ENCODE measurements around the gene ZNF283.
A peak's percentile ranks its signal among the peaks of the same experiment; 100 is the strongest.

The ZNF283 gene

DNA sequence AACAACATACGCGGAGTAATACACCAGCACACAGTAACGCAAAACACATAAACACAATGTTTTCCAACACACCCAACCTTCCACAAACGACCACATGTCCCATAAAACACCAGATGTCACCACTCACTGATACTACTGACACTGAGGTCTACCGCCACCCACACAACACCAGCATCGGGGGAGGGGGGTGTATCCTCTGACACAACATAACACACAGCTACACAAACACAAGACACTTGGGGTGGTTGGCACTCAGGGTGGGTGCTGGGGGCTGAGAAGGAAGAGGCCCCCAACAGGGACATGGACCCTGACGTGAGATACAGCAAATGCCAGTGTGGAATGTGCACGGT lies 44.8 kb upstream of the ZNF283 start:
- TF ChIP-seq, protein P1, sequence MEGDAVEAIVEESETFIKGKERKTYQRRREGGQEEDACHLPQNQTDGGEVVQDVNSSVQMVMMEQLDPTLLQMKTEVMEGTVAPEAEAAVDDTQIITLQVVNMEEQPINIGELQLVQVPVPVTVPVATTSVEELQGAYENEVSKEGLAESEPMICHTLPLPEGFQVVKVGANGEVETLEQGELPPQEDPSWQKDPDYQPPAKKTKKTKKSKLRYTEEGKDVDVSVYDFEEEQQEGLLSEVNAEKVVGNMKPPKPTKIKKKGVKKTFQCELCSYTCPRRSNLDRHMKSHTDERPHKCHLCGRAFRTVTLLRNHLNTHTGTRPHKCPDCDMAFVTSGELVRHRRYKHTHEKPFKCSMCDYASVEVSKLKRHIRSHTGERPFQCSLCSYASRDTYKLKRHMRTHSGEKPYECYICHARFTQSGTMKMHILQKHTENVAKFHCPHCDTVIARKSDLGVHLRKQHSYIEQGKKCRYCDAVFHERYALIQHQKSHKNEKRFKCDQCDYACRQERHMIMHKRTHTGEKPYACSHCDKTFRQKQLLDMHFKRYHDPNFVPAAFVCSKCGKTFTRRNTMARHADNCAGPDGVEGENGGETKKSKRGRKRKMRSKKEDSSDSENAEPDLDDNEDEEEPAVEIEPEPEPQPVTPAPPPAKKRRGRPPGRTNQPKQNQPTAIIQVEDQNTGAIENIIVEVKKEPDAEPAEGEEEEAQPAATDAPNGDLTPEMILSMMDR (conservative IDR thresholded peaks at IDR 0.05), result no peak
- no peak overlapping the region for H3K27ac ChIP-seq

GRCh38 chr19:43782689-43783231 lies 44.4 kb upstream of the ZNF283 start:
- H3K27ac ChIP-seq, result no peak overlapping the region
- TF ChIP-seq, protein P1 (conservative IDR thresholded peaks at IDR 0.05), result no peak

DNA sequence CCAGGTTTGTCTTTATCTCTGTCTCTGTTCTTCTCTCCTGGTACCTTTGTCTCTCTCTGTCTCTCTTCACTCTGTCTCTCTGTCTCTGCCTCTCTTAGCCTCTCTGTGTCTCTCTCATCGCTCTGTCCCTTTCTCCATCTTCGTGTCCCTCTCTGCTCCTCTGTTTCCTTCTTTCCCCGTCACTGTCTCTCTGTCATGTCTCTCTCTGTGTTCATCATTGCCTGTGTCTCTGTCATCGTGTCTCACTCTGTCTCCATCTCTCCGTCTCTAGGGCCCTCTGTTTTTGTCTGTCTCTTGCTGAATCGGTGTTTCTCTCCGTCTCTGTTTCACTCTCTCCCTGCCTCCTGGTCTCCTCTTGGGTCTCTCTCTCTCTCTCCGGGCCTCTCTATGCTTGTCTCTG lies 43.5 kb upstream of the ZNF283 start:
- TF ChIP-seq, protein P1 (conservative IDR thresholded peaks at IDR 0.05), result no peak
- no peak overlapping the region for H3K27ac ChIP-seq

DNA sequence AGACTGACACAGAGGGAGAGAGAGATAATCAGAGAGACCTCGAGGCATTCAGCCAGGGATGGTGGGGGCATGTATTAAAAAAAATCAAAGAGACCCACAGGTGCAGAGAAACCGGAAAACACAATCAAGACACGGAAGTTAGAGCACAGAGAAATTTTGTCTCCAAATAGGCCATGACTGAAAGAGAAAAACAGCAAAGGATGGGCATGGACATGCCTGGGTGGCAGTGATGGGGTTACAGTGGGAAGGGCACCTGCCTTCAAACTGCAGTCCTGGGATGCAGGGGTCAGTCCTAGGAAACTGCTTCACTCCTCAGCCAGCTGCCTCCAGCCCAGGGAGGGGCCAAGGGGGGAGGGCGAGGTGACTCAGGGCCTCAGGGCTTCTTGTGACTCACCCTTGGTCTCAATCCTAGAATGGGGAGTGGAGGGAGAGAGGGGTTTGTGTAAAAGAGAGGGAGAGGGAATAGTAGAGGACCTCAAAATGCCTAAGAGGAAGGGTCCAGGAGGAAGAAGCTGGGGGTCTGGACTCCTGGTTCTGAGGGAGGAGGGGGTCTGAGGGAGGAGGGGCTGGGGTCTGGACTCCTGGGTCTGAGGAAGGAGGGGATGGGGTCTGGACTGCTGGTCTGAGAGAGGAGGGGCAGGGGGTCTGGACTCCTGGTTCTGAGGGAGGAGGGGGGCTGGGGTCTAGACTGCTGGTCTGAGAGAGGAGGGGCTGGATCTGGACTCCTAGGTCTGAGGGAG lies 42.7 kb upstream of the ZNF283 start:
- peak overlapping the region; percentile 50; the same call in 1 of the 2 replicates for H3K27ac ChIP-seq
- TF ChIP-seq, protein P1 (conservative IDR thresholded peaks at IDR 0.05), result no peak

- TF ChIP-seq, protein P1 (conservative IDR thresholded peaks at IDR 0.05), result peak; percentile 100
- peak overlapping the region; percentile 50 for H3K27ac ChIP-seq
These were observed 41.9 kb upstream of the ZNF283 start for GRCh38 chr19:43784981-43785808.

DNA sequence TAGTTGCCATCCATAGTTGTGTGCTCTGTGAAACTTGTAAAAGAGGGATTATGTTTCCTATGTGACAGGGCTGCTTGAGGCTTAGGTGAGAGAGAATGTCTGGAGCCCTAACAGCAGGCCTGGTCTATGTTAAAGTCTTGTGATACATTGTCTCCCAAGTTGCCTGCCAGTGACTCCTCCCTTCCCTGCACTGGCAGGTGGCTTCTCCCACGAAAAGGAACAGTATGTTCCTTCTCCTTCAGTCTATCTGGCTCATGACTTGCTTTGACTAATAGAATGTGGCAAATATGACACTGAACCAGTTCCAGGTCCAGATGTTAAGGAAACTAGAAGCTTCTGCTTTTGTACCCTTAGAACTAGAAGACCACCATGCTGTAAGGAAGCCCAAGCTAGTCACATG lies 40.5 kb upstream of the ZNF283 start:
- TF ChIP-seq, protein P1 (conservative IDR thresholded peaks at IDR 0.05), result no peak
- H3K27ac ChIP-seq, result peak overlapping the region; percentile 25; the same call in 1 of the 2 replicates

GRCh38 chr19:43789029-43789428 lies 38.1 kb upstream of the ZNF283 start:
- no peak overlapping the region for H3K27ac ChIP-seq
- TF ChIP-seq, protein P1 (conservative IDR thresholded peaks at IDR 0.05), result no peak

All from VCaP (cell line).